ENCODE results near the gene XRRA1.
"Not testable (repeated sequence)": the region's sequence is repeated elsewhere in the genome, so short reads cannot be mapped to it uniquely, and the experiment has no call there.

XRRA1 gene

DNA sequence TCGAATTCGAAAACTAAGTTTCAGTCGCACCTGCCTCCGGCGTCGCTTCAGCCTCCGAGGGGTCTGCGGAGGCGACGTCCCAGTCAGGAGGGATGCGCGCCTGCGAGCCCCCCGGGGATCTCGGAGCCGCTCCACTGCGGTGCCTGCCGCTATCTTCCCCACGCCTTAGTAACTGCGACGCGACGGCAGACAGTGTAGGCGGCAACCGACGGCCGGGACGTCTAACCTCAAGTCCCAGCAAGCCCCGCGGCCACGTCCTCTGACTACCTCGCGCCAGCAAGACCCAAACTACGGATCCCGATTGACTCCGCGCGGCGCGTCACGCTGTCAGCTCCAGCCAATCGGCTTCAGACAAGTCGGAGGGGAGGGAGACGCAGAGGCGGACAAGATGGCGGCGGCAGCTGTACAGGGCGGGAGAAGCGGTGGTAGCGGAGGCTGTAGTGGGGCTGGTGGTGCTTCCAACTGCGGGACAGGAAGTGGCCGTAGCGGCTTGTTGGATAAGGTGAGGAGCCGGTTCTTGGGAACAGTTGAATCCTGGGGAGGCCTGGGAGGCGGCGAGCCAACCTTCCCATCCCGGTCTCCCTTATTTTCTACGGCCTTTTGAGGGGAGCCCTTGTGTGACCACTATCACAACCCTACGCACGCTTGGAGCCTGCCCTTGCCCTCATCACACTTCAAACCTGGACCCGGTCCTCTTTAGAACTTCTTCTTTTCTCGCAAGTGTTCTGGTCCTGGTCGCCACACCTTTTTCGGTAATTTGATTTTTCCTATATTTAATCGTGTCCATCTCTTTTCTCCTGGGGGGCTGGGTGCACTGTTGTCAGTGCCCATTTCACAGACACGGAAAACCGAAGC lies at the start of gene XRRA1, which contains the start of gene SPCS2:
TSS of gene XRRA1 (minus strand) at position 194 of the 855 bp plus-strand sequence. CDS start 8,213 bp downstream, outside the sequence.
TSS of gene SPCS2 (plus strand) at position 369 of the 855 bp plus-strand sequence. CDS start at position 389, 20 bp downstream.
- peak; percentile 95 for DNase-seq

GRCh38 chr11:74992852-74993251 lies 44.0 kb upstream of the XRRA1 start:
- DNase-seq = no peak

- DNase-seq = no peak
Measured at GRCh38 chr11:74990941-74991340, 42.0 kb upstream of the XRRA1 start.

- DNase-seq = not testable (repeated sequence)
Measured at GRCh38 chr11:74990150-74990549, 41.3 kb upstream of the XRRA1 start.

- DNase-seq = no peak
Measured at GRCh38 chr11:74989260-74989638, 40.4 kb upstream of the XRRA1 start.

DNA sequence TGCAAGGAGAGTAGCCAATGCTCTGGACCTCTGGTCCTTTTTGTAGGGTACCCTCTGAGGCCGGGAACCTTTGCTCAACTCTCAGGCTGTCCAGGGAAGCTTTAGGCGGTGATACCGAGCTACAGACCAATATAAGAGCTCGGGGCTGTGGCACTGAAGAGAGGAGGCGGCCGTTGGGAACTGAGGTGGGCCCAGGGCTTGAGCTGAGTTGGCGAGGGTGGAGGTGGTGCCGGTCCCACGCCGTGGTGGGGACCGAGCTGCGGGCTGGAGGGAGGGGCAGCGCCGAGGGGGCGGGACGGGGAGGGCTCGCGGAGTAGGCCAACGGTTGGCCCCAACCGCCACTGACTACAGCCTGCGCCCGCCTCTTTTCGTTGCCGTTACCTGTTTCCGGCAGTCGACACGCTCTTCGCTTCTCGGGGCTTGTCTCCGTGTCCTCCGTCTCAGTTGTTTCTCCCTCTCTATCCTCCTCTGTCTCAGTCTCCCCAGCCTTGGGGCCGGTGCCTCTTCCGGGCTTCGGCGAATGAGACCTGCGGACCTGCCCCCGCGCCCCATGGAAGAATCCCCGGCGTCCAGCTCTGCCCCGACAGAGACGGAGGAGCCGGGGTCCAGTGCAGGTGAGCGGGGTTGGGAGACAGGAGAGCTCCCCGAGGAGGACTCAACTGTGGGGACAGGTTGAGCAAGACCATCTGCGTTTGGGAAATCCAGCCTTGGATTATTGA lies 39.8 kb upstream of the XRRA1 start, which contains the start of gene NEU3:
TSS of gene NEU3 (plus strand) at position 393 of the 719 bp plus-strand sequence. CDS start at position 521, 128 bp downstream.
- DNase-seq = peak; percentile 71

- no peak for DNase-seq
Measured at GRCh38 chr11:74984730-74985129, 35.8 kb upstream of the XRRA1 start.

GRCh38 chr11:74984070-74984469 lies 35.2 kb upstream of the XRRA1 start:
- DNase-seq = no peak

DNA sequence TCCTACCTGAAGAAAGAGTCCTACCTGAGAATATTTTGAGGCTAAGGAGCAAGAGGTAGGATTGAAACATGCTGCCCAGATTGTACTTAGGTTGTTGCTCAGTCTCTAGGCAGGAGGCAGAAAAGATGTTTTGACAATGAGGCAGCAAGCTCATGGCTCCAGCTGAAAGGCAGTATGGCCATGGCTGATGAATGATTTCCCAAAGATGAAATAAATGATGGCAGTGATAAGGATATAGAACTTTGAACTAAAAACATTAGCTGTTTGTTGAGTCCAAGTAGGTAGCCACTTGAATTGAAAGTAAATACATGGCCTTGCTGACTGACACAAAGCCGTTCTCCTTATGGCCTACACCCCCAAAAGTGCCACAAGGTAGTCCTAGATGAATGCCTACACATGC lies 33.0 kb upstream of the XRRA1 start:
- no peak for DNase-seq

GRCh38 chr11:74980634-74981033 lies 31.7 kb upstream of the XRRA1 start:
- DNase-seq = no peak

GRCh38 chr11:74978041-74978440 lies 29.1 kb upstream of the XRRA1 start:
- DNase-seq = no peak

- no peak for DNase-seq
Measured at GRCh38 chr11:74971424-74971823, 22.5 kb upstream of the XRRA1 start.

- no peak for DNase-seq
Measured at GRCh38 chr11:74970852-74971395, 22.0 kb upstream of the XRRA1 start.

GRCh38 chr11:74966651-74967050 lies 17.8 kb upstream of the XRRA1 start:
- DNase-seq = no peak

GRCh38 chr11:74960128-74960527 lies 11.2 kb upstream of the XRRA1 start:
- DNase-seq = not testable (repeated sequence)

DNA sequence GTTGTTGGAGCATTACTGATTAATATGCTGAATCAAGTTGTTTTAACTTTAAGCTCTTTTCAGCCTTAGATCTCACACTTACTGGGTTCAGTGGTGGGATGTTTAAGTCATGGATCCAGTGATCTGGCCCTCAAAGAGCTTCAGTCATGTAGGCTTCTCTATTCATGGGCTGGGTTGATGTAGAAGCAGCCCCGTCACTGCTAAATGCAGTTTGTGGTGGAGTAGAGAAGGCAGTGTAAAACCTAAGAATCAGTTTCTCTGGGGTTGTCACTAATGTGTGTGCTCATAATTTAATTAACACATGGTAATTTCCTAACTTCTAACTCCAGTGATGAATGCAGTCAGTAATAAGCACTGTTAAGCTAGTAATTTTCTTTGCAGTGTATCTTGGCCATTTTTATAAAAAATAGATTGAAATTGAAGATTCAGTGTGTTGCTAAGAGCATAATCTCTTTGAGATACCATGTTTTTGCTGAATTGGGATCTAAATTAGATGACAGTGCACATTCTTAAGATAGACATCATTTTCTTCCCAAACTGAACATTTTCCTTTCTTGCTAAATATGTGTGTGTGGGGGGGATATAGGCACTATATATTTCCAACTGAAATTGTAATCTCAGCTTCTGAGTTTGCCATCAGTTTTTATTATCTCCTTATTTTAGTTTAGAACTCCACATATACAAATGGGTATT lies 9.2 kb upstream of the XRRA1 start:
- no peak for DNase-seq

DNA sequence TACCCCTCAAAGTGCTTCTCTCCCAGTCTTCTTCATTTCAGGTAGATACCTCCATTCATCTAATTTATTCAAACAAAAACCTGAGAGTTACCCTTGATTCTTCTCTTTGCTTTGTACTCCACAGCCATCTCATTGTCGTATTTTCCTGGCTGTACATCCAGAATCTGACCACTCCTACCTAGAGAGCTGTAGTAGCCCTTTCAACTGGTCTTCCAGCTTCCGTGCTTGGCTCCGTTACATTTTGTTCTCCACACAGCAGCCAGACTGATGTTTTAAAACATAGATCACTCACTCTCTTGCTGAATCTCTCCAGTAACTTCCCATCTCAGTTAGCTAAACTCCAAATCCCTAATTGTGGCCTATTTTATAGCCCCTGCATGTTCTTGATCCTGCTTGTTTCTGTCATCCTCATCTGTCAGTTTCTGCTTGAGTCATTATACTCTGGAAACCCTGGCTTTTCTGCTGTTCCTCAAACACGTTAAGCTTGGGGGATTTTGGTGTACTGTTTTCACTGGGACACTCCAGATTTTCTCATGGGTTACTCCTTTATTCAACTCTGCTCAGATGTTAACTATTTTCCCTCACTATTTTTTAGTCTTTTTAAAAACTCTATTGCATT lies 7.6 kb upstream of the XRRA1 start:
- no peak for DNase-seq

DNA sequence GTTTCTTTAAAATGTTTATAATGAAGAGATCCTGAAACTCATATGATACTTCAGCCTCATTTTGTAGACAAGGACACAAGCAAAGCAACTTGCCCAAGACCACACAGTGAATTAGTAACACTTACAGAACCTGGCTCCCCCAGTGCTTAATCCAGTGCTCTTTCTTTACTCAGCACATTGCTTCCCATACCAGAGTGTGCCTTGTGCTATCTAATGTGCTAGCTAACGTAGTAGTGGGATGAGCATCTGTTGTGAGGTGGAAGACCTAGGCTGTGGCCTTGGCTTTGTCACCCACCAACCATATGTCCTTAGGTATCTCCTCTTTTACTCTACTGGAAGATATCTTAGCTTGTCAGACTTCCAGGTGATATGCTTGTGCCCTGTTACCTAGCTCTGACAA lies 5.3 kb upstream of the XRRA1 start:
- DNase-seq = no peak

DNA sequence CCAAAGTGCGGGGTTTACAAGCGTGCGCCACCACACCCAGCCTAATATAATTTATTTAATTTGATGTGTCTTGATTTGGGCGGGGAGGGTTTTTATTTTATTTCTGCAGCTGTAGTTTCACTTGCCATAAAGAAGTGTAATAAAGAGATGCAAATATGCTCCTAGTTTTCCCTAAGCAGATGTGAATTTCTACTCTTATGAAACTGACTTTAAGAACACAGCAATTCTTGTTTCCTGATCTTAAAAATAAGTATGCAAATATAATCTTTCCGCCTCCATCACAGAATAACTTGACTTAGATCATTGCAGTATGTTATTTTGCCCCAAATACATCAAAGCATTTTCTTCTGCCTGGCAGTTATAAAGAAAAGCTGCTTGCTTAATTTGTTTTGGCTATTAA lies 4.6 kb upstream of the XRRA1 start:
- DNase-seq = no peak

DNA sequence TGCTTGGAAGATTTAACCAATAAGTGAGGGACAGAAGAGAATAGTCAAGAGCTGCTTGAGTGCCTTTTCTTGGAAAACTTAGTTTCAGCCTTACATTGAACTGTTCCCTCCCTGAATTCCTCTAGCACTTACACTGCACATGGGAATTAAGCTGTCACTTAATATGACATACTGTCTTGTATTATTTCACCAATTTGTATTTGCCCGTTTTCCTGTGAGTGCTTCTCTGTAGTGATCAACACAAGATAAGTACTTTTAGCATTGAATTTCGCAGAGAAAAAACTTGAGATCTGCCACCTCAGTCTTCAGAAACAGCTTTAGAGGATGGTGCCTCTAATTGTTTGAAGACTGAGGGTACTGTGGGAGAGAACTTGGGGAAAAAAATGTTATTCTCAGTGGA lies 3.9 kb upstream of the XRRA1 start:
- no peak for DNase-seq

GRCh38 chr11:74951226-74951625 lies 2.3 kb upstream of the XRRA1 start:
- no peak for DNase-seq

GRCh38 chr11:74950374-74950969 lies 1.6 kb upstream of the XRRA1 start:
- no peak for DNase-seq

Data from activated T-cell treated with anti-CD3 and anti-CD28 coated beads for 4 hours (primary cell).